Measurements from ENCODE around the gene MRPS31.
A peak's percentile ranks its signal among the peaks of the same experiment; 100 is the strongest.

MRPS31 gene

GRCh38 chr13:40682449-40683240 is 88.3 kb downstream of the MRPS31 start:
- H3K36me3 ChIP-seq (ENCODE audit: insufficient read depth, low read length) = no peaks in the 10 kb centered on the region
- no peaks in the 10 kb centered on the region for H3K27me3 ChIP-seq (ENCODE audit: control insufficient read depth in 1 of 2, insufficient read depth in 2 of 2, low read length in 2 of 2)
- H3K9ac ChIP-seq (ENCODE audit: low read length) = no peak overlapping the region
- no peak overlapping the region for H3K27ac ChIP-seq (ENCODE audit: low read depth, low read length)
- H3K4me1 ChIP-seq (ENCODE audit: insufficient read depth, low read length) = peaks cover 5% of the 10 kb centered on the region
- no peaks in the 10 kb centered on the region for H3K9me3 ChIP-seq (ENCODE audit: low read length)
- H3K4me3 ChIP-seq (ENCODE audit: low read depth in 1 of 2, low read length in 2 of 2) = peak overlapping the region in 1 of 2 donors; percentile 12

- no peaks in the 10 kb centered on the region for H3K9me3 ChIP-seq (ENCODE audit: low read length)
- H3K9ac ChIP-seq (ENCODE audit: low read length) = no peak overlapping the region
- H3K27me3 ChIP-seq (ENCODE audit: control insufficient read depth in 1 of 2, insufficient read depth in 2 of 2, low read length in 2 of 2) = no peaks in the 10 kb centered on the region
- no peaks in the 10 kb centered on the region for H3K36me3 ChIP-seq (ENCODE audit: insufficient read depth, low read length)
- H3K27ac ChIP-seq (ENCODE audit: low read depth, low read length) = no peak overlapping the region
- H3K4me1 ChIP-seq (ENCODE audit: insufficient read depth, low read length) = peaks cover 5% of the 10 kb centered on the region
- no peak overlapping the region for H3K4me3 ChIP-seq (ENCODE audit: low read depth in 1 of 2, low read length in 2 of 2)
Measured at GRCh38 chr13:40681341-40682146, 89.4 kb downstream of the MRPS31 start.

GRCh38 chr13:40680659-40681323 is 90.2 kb downstream of the MRPS31 start:
- no peak overlapping the region for H3K27ac ChIP-seq (ENCODE audit: low read depth, low read length)
- H3K36me3 ChIP-seq (ENCODE audit: insufficient read depth, low read length) = no peaks in the 10 kb centered on the region
- no peaks in the 10 kb centered on the region for H3K27me3 ChIP-seq (ENCODE audit: control insufficient read depth in 1 of 2, insufficient read depth in 2 of 2, low read length in 2 of 2)
- no peaks in the 10 kb centered on the region for H3K9me3 ChIP-seq (ENCODE audit: low read length)
- H3K9ac ChIP-seq (ENCODE audit: low read length) = no peak overlapping the region
- H3K4me3 ChIP-seq (ENCODE audit: low read depth in 1 of 2, low read length in 2 of 2) = no peak overlapping the region
- peaks cover 5% of the 10 kb centered on the region for H3K4me1 ChIP-seq (ENCODE audit: insufficient read depth, low read length)

- H3K9me3 ChIP-seq (ENCODE audit: low read length) = no peaks in the 10 kb centered on the region
- H3K36me3 ChIP-seq (ENCODE audit: insufficient read depth, low read length) = no peaks in the 10 kb centered on the region
- no peaks in the 10 kb centered on the region for H3K27me3 ChIP-seq (ENCODE audit: control insufficient read depth in 1 of 2, insufficient read depth in 2 of 2, low read length in 2 of 2)
- peaks cover 5% of the 10 kb centered on the region for H3K4me1 ChIP-seq (ENCODE audit: insufficient read depth, low read length)
- H3K4me3 ChIP-seq (ENCODE audit: low read depth in 1 of 2, low read length in 2 of 2) = no peak overlapping the region
- no peak overlapping the region for H3K27ac ChIP-seq (ENCODE audit: low read depth, low read length)
- H3K9ac ChIP-seq (ENCODE audit: low read length) = no peak overlapping the region
Measured at GRCh38 chr13:40679480-40679985, 91.5 kb downstream of the MRPS31 start.
